WTC11 (cell line): Measurements from ENCODE around the gene ZNF581.

Experiments
- EMX1 ChIP-seq: fragments of 250-450 bp; sonication (Bioruptor Pico); IDR thresholded peaks from 2 replicates; pipeline ENCODE4 v1.8.0; 2021; ENCODE audit warnings: mild to moderate bottlenecking
- ETV6 ChIP-seq: sonication (generic); formaldehyde crosslinking; IDR thresholded peaks from 2 replicates; pipeline ENCODE4 v1.8.1; 2022; ENCODE audit warnings: mild to moderate bottlenecking, missing genetic modification reagents
- MAX ChIP-seq: sonication (generic); formaldehyde crosslinking; IDR thresholded peaks from 2 replicates; pipeline ENCODE4 v1.8.0; 2022; ENCODE audit warnings: mild to moderate bottlenecking, missing genetic modification reagents
- NR3C1 ChIP-seq: sonication (generic); formaldehyde crosslinking; conservative IDR thresholded peaks from 2 replicates; pipeline ENCODE4 v1.8.1; 2023; ENCODE audit warnings: low read depth, mild to moderate bottlenecking, missing genetic modification reagents
- SP1 ChIP-seq: sonication (generic); formaldehyde crosslinking; conservative IDR thresholded peaks from 2 replicates; pipeline ENCODE4 v1.8.1; 2022; ENCODE audit warnings: missing genetic modification reagents
- ZBTB21 ChIP-seq: sonication (generic); formaldehyde crosslinking; IDR thresholded peaks from 2 replicates; pipeline ENCODE4 v1.8.1; 2023; ENCODE audit warnings: mild to moderate bottlenecking, missing genetic modification reagents, borderline replicate concordance
- ZNF121 ChIP-seq: sonication (generic); formaldehyde crosslinking; IDR thresholded peaks from 2 replicates; pipeline ENCODE4 v1.8.0; 2023; ENCODE audit warnings: missing genetic modification reagents
- ZNF671 ChIP-seq: fragments of 250-450 bp; sonication (Bioruptor Pico); IDR thresholded peaks from 2 replicates; pipeline ENCODE4 v1.8.0; 2021; ENCODE audit warnings: mild to moderate bottlenecking
- TF ChIP-seq, protein P1 (sequence below): fragments of 200-600 bp; IDR thresholded peaks from 2 replicates; pipeline ENCODE4 v1.8.0; 2022; ENCODE audit warnings: antibody characterized with exemption
- TF ChIP-seq, protein P2 (sequence below): sonication (generic); formaldehyde crosslinking; IDR thresholded peaks from 2 replicates; pipeline ENCODE4 v1.8.0; 2023; ENCODE audit warnings: missing genetic modification reagents, mild to moderate bottlenecking, borderline replicate concordance
- TF ChIP-seq, protein P3 (sequence below): sonication (generic); formaldehyde crosslinking; IDR thresholded peaks from 2 replicates; pipeline ENCODE4 v1.8.0; 2022; ENCODE audit warnings: mild to moderate bottlenecking, missing genetic modification reagents

DNA sequence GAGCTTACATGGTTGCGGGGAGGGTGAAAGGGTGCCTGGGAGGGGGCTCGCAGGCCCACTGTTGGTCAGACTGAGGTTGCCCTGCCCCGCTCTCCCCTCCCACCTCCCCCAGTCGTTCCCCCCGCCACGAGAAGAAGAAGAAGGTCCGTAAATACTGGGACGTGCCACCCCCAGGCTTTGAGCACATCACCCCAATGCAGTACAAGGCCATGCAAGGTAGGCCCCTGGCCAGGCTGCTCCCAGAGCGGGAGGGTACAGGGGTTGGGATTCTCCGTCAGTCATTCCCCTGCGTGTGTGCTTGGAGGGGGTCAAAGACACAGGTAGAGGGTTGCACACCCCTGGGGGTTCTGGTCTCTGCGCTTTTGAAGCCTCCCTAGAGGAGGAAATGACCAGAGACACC lies 17.0 kb downstream of the ZNF581 start:
- TF ChIP-seq, protein P1, sequence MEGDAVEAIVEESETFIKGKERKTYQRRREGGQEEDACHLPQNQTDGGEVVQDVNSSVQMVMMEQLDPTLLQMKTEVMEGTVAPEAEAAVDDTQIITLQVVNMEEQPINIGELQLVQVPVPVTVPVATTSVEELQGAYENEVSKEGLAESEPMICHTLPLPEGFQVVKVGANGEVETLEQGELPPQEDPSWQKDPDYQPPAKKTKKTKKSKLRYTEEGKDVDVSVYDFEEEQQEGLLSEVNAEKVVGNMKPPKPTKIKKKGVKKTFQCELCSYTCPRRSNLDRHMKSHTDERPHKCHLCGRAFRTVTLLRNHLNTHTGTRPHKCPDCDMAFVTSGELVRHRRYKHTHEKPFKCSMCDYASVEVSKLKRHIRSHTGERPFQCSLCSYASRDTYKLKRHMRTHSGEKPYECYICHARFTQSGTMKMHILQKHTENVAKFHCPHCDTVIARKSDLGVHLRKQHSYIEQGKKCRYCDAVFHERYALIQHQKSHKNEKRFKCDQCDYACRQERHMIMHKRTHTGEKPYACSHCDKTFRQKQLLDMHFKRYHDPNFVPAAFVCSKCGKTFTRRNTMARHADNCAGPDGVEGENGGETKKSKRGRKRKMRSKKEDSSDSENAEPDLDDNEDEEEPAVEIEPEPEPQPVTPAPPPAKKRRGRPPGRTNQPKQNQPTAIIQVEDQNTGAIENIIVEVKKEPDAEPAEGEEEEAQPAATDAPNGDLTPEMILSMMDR, result no peak
- TF ChIP-seq MAX (CRISPR knock-in tag), result no peak
- no peak for TF ChIP-seq NR3C1
- no peak for TF ChIP-seq SP1
- TF ChIP-seq EMX1, result no peak
- no peak for TF ChIP-seq ZBTB21 (CRISPR knock-in tag)
- TF ChIP-seq ZNF671 (CRISPR knock-in tag), result no peak
- TF ChIP-seq ZNF121 (CRISPR knock-in tag), result no peak
- TF ChIP-seq ETV6, result no peak
- TF ChIP-seq, protein P2, sequence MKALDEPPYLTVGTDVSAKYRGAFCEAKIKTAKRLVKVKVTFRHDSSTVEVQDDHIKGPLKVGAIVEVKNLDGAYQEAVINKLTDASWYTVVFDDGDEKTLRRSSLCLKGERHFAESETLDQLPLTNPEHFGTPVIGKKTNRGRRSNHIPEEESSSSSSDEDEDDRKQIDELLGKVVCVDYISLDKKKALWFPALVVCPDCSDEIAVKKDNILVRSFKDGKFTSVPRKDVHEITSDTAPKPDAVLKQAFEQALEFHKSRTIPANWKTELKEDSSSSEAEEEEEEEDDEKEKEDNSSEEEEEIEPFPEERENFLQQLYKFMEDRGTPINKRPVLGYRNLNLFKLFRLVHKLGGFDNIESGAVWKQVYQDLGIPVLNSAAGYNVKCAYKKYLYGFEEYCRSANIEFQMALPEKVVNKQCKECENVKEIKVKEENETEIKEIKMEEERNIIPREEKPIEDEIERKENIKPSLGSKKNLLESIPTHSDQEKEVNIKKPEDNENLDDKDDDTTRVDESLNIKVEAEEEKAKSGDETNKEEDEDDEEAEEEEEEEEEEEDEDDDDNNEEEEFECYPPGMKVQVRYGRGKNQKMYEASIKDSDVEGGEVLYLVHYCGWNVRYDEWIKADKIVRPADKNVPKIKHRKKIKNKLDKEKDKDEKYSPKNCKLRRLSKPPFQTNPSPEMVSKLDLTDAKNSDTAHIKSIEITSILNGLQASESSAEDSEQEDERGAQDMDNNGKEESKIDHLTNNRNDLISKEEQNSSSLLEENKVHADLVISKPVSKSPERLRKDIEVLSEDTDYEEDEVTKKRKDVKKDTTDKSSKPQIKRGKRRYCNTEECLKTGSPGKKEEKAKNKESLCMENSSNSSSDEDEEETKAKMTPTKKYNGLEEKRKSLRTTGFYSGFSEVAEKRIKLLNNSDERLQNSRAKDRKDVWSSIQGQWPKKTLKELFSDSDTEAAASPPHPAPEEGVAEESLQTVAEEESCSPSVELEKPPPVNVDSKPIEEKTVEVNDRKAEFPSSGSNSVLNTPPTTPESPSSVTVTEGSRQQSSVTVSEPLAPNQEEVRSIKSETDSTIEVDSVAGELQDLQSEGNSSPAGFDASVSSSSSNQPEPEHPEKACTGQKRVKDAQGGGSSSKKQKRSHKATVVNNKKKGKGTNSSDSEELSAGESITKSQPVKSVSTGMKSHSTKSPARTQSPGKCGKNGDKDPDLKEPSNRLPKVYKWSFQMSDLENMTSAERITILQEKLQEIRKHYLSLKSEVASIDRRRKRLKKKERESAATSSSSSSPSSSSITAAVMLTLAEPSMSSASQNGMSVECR, result no peak
- TF ChIP-seq, protein P3, sequence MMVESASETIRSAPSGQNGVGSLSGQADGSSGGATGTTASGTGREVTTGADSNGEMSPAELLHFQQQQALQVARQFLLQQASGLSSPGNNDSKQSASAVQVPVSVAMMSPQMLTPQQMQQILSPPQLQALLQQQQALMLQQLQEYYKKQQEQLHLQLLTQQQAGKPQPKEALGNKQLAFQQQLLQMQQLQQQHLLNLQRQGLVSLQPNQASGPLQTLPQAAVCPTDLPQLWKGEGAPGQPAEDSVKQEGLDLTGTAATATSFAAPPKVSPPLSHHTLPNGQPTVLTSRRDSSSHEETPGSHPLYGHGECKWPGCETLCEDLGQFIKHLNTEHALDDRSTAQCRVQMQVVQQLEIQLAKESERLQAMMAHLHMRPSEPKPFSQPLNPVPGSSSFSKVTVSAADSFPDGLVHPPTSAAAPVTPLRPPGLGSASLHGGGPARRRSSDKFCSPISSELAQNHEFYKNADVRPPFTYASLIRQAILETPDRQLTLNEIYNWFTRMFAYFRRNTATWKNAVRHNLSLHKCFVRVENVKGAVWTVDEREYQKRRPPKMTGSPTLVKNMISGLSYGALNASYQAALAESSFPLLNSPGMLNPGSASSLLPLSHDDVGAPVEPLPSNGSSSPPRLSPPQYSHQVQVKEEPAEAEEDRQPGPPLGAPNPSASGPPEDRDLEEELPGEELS (CRISPR knock-in tag), result no peak
